Activated naive CD4-positive, alpha-beta T cell treated with anti-CD3 and anti-CD28 coated beads, Interleukin-2, amount 50 U/mL, for 16 hours (primary cell): ENCODE data around the gene SRSF8.
"Not testable (repeated sequence)": the region's sequence is repeated elsewhere in the genome, so short reads cannot be mapped to it uniquely, and the experiment has no call there.

Source experiments
- DNase-seq: peaks from one replicate; pipeline ENCODE4 v3.0.0-alpha.2; 2020

SRSF8 gene

GRCh38 chr11:95100191-95100648 lies 33.5 kb downstream of the SRSF8 start:
- no peak for DNase-seq

- no peak for DNase-seq
Measured at GRCh38 chr11:95100856-95101507, 34.3 kb downstream of the SRSF8 start.

GRCh38 chr11:95101935-95102334 lies 35.2 kb downstream of the SRSF8 start:
- DNase-seq: no peak

- no peak for DNase-seq
Measured at GRCh38 chr11:95102733-95103132, 36.0 kb downstream of the SRSF8 start.

- DNase-seq: no peak
Measured at GRCh38 chr11:95103701-95104100, 37.0 kb downstream of the SRSF8 start.

- DNase-seq: no peak
Measured at GRCh38 chr11:95104121-95104830, 37.6 kb downstream of the SRSF8 start.

GRCh38 chr11:95104856-95105255 lies 38.1 kb downstream of the SRSF8 start:
- DNase-seq: no peak

GRCh38 chr11:95108159-95108611 lies 41.5 kb downstream of the SRSF8 start:
- DNase-seq: no peak

GRCh38 chr11:95108671-95109551 lies 42.2 kb downstream of the SRSF8 start:
- DNase-seq: no peak

GRCh38 chr11:95111471-95111870 lies 44.8 kb downstream of the SRSF8 start:
- not testable (repeated sequence) for DNase-seq

- no peak for DNase-seq
Measured at GRCh38 chr11:95111923-95112540, 45.3 kb downstream of the SRSF8 start.

- no peak for DNase-seq
Measured at GRCh38 chr11:95115597-95115996, 48.9 kb downstream of the SRSF8 start.

GRCh38 chr11:95119361-95120060 lies 52.8 kb downstream of the SRSF8 start:
- DNase-seq: no peak
